SK-N-SH treated with all-trans-retinoic acid at 6 μM for 48 hours (cell line): ENCODE results near the gene DNAAF3.

Source experiments
- ARNTL ChIP-seq: fragments of 450-650 bp; formaldehyde crosslinking; IDR thresholded peaks from 2 replicates; pipeline ENCODE4 v1.5.0; 2020; ENCODE audit warnings: low read depth, mild to moderate bottlenecking, moderate library complexity, borderline replicate concordance
- BACH2 ChIP-seq: fragments of 250-450 bp; sonication (Bioruptor Pico); IDR thresholded peaks from 2 replicates; pipeline ENCODE4 v1.9.0; 2021; ENCODE audit warnings: mild to moderate bottlenecking, borderline replicate concordance
- CREB5 ChIP-seq: fragments of 250-450 bp; sonication (Bioruptor Pico); IDR thresholded peaks from 2 replicates; pipeline ENCODE4 v1.5.1; 2020; ENCODE audit warnings: low read depth, mild to moderate bottlenecking, moderate library complexity
- GLIS3 ChIP-seq: fragments of 250-450 bp; sonication (Bioruptor Pico); IDR thresholded peaks from 2 replicates; pipeline ENCODE4 v1.5.0; 2020; ENCODE audit warnings: mild to moderate bottlenecking, moderate library complexity
- OSR1 ChIP-seq: fragments of 250-450 bp; sonication (Bioruptor Pico); IDR thresholded peaks from 2 replicates; pipeline ENCODE4 v1.8.0; 2022; ENCODE audit warnings: moderate library complexity, mild to moderate bottlenecking, inconsistent platforms
- SNAI2 ChIP-seq: fragments of 250-450 bp; sonication (Bioruptor Pico); IDR thresholded peaks from 2 replicates; pipeline ENCODE4 v1.5.0; 2020; ENCODE audit warnings: mild to moderate bottlenecking, moderate library complexity
- TCF4 ChIP-seq: fragments of 250-450 bp; sonication (Bioruptor Pico); IDR thresholded peaks from 2 replicates; pipeline ENCODE4 v1.8.0; 2021; ENCODE audit warnings: mild to moderate bottlenecking, moderate library complexity, borderline replicate concordance
- TOX ChIP-seq: fragments of 250-450 bp; sonication (Bioruptor Pico); IDR thresholded peaks from 2 replicates; pipeline ENCODE4 v1.8.0; 2021; ENCODE audit warnings: mild to moderate bottlenecking, moderate library complexity, borderline replicate concordance
- ZFP30 ChIP-seq: fragments of 450-650 bp; formaldehyde crosslinking; IDR thresholded peaks from 2 replicates; pipeline ENCODE4 v1.5.0; 2022; ENCODE audit warnings: mild to moderate bottlenecking, moderate library complexity

DNA sequence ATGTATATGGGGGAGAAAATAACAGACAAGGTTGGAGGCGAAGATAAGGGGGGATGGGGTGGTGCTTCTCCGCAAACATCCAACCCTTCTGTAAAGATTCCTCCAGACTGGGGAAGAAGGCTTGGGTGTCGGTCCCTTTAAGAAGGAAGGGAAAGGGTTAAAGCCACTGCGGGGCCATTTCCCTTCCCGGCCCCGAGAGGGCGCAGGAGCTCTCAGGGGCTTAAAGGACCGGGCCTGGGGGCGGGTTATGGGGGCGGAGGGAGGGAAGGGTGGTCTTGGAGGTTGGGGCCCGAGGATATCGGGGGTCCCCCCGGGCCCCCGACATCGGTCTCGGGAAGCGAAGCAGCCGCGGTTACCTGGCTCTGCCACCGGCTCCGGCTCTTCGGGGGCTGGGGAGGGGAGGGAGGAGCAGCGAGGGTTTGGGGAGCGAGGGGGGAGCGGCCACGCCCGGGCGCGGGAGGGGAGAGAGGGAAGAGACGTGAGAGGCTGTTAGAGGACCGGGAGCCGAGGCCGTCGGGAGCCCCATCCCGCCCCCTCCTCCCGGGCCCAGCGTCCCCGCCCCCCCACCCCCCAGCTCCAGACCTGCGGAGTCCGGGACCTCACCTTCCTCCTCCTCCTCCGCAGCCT lies 20.2 kb downstream of the DNAAF3 start:
- TF ChIP-seq ZFP30 (CRISPR knock-in tag) = no peak
- TF ChIP-seq OSR1 (CRISPR knock-in tag) = no peak
- no peak for TF ChIP-seq BACH2 (CRISPR knock-in tag)
- TF ChIP-seq GLIS3 (CRISPR knock-in tag) = no peak
- TF ChIP-seq TOX = no peak
- no peak for TF ChIP-seq ARNTL (CRISPR knock-in tag)
- no peak for TF ChIP-seq TCF4 (CRISPR knock-in tag)
- no peak for TF ChIP-seq SNAI2 (CRISPR knock-in tag)
- TF ChIP-seq CREB5 (CRISPR knock-in tag) = no peak
